Measurements from ENCODE around the gene HYAL2. TPM values are rescaled to one million over a fixed set of nuclear protein-coding genes. Genes with fewer than 3 reads are reported as not detected.

HYAL2 gene
- total and polyA plus RNA-seq, 9 of the 15 experiments (the other 6 are each of a cell fraction or from before 2014, with no cell fraction given), result 0.36 to 22.7 (median 11.4) TPM; not detected in 1

GRCh38 chr3:50320853-50321335 is 1.7 kb downstream of the HYAL2 start:
- Histone ChIP-seq H2AFZ (ENCODE audit: low read depth, low read length) (peak overlapping the region; percentile 99), H3K79me2 (ENCODE audit: control insufficient read depth, insufficient read depth, low read length) (peaks cover 22% of the 10 kb centered on the region), H3K4me1 (replicated peaks in 1 of 2; ENCODE audit: control insufficient read depth in 2 of 2, insufficient read depth in 2 of 2, low read length in 2 of 2) (peaks cover 36 to 80% of the 10 kb centered on the region in 2 experiments), H3K9me1 (ENCODE audit: control insufficient read depth, insufficient read depth, low read length) (no peaks in the 10 kb centered on the region), H3K27me3 (ENCODE audit: control insufficient read depth in 2 of 2, insufficient read depth in 2 of 2, low read length in 2 of 2) (no peaks in the 10 kb centered on the region), H3K27ac (ENCODE audit: extremely low read depth, low read depth, low read length) (peak overlapping the region; percentile 100), H4K20me1 (replicated peaks; ENCODE audit: control insufficient read depth, insufficient read depth, low read length) (no peaks in the 10 kb centered on the region), H3K9ac (ENCODE audit: insufficient read depth in 1 of 2, low read depth in 2 of 2, low read length in 2 of 2) (peak overlapping the region; percentile 98), H3K36me3 (ENCODE audit: control insufficient read depth, insufficient read depth, low read length) (peaks cover 37% of the 10 kb centered on the region; the same call in 2 of the 3 replicates), H3K4me3 (peak overlapping the region; percentile 81), H3K4me2 (ENCODE audit: insufficient read depth, low read length) (peak overlapping the region; percentile 90), H3K9me3 (replicated peaks; ENCODE audit: control insufficient read depth, insufficient read depth, low read depth, low read length) (no peaks in the 10 kb centered on the region)
- ChIA-PET CTCF (ENCODE audit: low intra/inter-chr PET ratio) (no interaction called here), POLR2A (interaction anchor here (0.9 to 1.2 kb wide), 3 partner anchors 9 to 59 kb away, joined by 4 to 5 read pairs (median 4); partner anchors contain the start of gene HYAL1)
- no TSS peak for BruUV-seq (replicated peaks)
- ATAC-seq (peak; percentile 80), FAIRE-seq (peak; percentile 11), DNase-seq (ENCODE audit: extremely low read depth in 1 of 4, low spot score in 3 of 4) (peak; percentile 78 to 83 (median 80))
- WGBS (ENCODE audit: insufficient coverage, low coverage, missing lambda C conversion rate), result 0% methylated on average over 12 of the region's 45 CpGs
- in situ Hi-C loops (cut with MboI) (no loop called here), intact Hi-C loops (cut with micrococcal nuclease) (no loop called here)
- TF ChIP-seq ATF3 (IDR thresholded peaks at IDR 0.05), result no peak
- no peak for TF ChIP-seq ATF3 (CRISPR knock-in tag; conservative IDR thresholded peaks at IDR 0.05)
- peak; percentile 86; the same call in 1 of the 2 replicates for TF ChIP-seq ZBTB7A (IDR thresholded peaks at IDR 0.05; ENCODE audit: borderline replicate concordance, control insufficient read depth, low read depth, low read length)
- no peak for TF ChIP-seq SIRT6 (IDR thresholded peaks at IDR 0.05; ENCODE audit: low read depth, low read length)
- no peak for TF ChIP-seq XRCC3 (IDR thresholded peaks at IDR 0.05)
- no peak for TF ChIP-seq ATF1 (CRISPR knock-in tag; IDR thresholded peaks at IDR 0.05)
- peak; percentile 24; the same call in 1 of the 2 replicates for TF ChIP-seq ATF1 (tag; IDR thresholded peaks at IDR 0.05)
- 0 out of 2 replicates have a peak, but pooled peaks have one; percentile 34 for TF ChIP-seq MTA3 (IDR thresholded peaks at IDR 0.05; ENCODE audit: borderline replicate concordance)
- TF ChIP-seq POU5F1 (IDR thresholded peaks at IDR 0.05; ENCODE audit: borderline replicate concordance, low read depth, low read length, partially characterized antibody), result no peak
- 0 out of 2 replicates have a peak, but pooled peaks have one; percentile 63 for TF ChIP-seq RBFOX2 (IDR thresholded peaks at IDR 0.05; ENCODE audit: low read depth, low read length)
- TF ChIP-seq ETS1 (conservative IDR thresholded peaks at IDR 0.05; ENCODE audit: control insufficient read depth, low read depth, low read length), result peak; percentile 67; the same call in 1 of the 2 replicates
- peak; percentile 56; the same call in 1 of the 2 replicates for TF ChIP-seq MAX (CRISPR knock-in tag; IDR thresholded peaks at IDR 0.05)
- TF ChIP-seq RBM34 (IDR thresholded peaks at IDR 0.05; ENCODE audit: borderline replicate concordance, insufficient read depth, low read length), result no peak
- TF ChIP-seq ZBTB17 (CRISPR knock-in tag; IDR thresholded peaks at IDR 0.05), result no peak
- no peak for TF ChIP-seq FOXK1 (CRISPR knock-in tag; IDR thresholded peaks at IDR 0.05; ENCODE audit: borderline replicate concordance)
- no peak for TF ChIP-seq NFRKB (IDR thresholded peaks at IDR 0.05; ENCODE audit: low read depth)
